ENCODE data around the gene SPSB1.
A peak's percentile ranks its signal among the peaks of the same experiment; 100 is the strongest.

The SPSB1 gene

GRCh38 chr1:9400425-9401079 lies 107.9 kb downstream of the SPSB1 start:
- in situ Hi-C loops (cut with HindIII; ENCODE audit: low pct_unique_long_range_greater_than_20kb, low sequenced_read_pairs), result no loop called here
- TF ChIP-seq JUND (IDR thresholded peaks at IDR 0.05; ENCODE audit: low read depth), result no peak
- no peak for DNase-seq (ENCODE audit: low read depth in 1 of 2, low spot score in 1 of 2)

GRCh38 chr1:9401080-9401453 lies 108.4 kb downstream of the SPSB1 start:
- in situ Hi-C loops (cut with HindIII; ENCODE audit: low pct_unique_long_range_greater_than_20kb, low sequenced_read_pairs), result no loop called here
- no peak for DNase-seq (ENCODE audit: low read depth in 1 of 2, low spot score in 1 of 2)
- no peak for TF ChIP-seq JUND (IDR thresholded peaks at IDR 0.05; ENCODE audit: low read depth)

- DNase-seq (ENCODE audit: low read depth in 1 of 2, low spot score in 1 of 2), result no peak
Measured at GRCh38 chr1:9402256-9402616, 109.5 kb downstream of the SPSB1 start.

GRCh38 chr1:9402717-9403225 lies 110.1 kb downstream of the SPSB1 start:
- no peak for TF ChIP-seq JUND (IDR thresholded peaks at IDR 0.05; ENCODE audit: low read depth)
- no peak for DNase-seq (ENCODE audit: low read depth in 1 of 2, low spot score in 1 of 2)
- in situ Hi-C loops (cut with HindIII; ENCODE audit: low pct_unique_long_range_greater_than_20kb, low sequenced_read_pairs), result no loop called here

More at GRCh38 chr1:9402256-9402616, 109.5 kb downstream of the SPSB1 start:
- in situ Hi-C loops (cut with HindIII; ENCODE audit: low pct_unique_long_range_greater_than_20kb, low sequenced_read_pairs), result no loop called here
- no peak for TF ChIP-seq JUND (IDR thresholded peaks at IDR 0.05; ENCODE audit: low read depth)

GRCh38 chr1:9404117-9404914 lies 111.6 kb downstream of the SPSB1 start:
- in situ Hi-C loops (cut with HindIII; ENCODE audit: low pct_unique_long_range_greater_than_20kb, low sequenced_read_pairs), result no loop called here
- DNase-seq (ENCODE audit: low read depth in 1 of 2, low spot score in 1 of 2), result no peak
- TF ChIP-seq JUND (IDR thresholded peaks at IDR 0.05; ENCODE audit: low read depth), result no peak

GRCh38 chr1:9406111-9406510 lies 113.4 kb downstream of the SPSB1 start:
- in situ Hi-C loops (cut with HindIII; ENCODE audit: low pct_unique_long_range_greater_than_20kb, low sequenced_read_pairs), result no loop called here
- no peak for DNase-seq (ENCODE audit: low read depth in 1 of 2, low spot score in 1 of 2)
- no peak for TF ChIP-seq JUND (IDR thresholded peaks at IDR 0.05; ENCODE audit: low read depth)

- no peak for TF ChIP-seq JUND (IDR thresholded peaks at IDR 0.05; ENCODE audit: low read depth)
- in situ Hi-C loops (cut with HindIII; ENCODE audit: low pct_unique_long_range_greater_than_20kb, low sequenced_read_pairs), result no loop called here
- peak in 1 of 2 experiments; percentile 31 for DNase-seq (ENCODE audit: low read depth in 1 of 2, low spot score in 1 of 2)
Measured at GRCh38 chr1:9410737-9411297, 118.1 kb downstream of the SPSB1 start.

GRCh38 chr1:9413071-9413876 lies 120.6 kb downstream of the SPSB1 start:
- no peak for TF ChIP-seq JUND (IDR thresholded peaks at IDR 0.05; ENCODE audit: low read depth)
- peak; percentile 13 to 33 for DNase-seq (ENCODE audit: low read depth in 1 of 2, low spot score in 1 of 2)
- in situ Hi-C loops (cut with HindIII; ENCODE audit: low pct_unique_long_range_greater_than_20kb, low sequenced_read_pairs), result no loop called here

- in situ Hi-C loops (cut with HindIII; ENCODE audit: low pct_unique_long_range_greater_than_20kb, low sequenced_read_pairs), result no loop called here
- DNase-seq (ENCODE audit: low read depth in 1 of 2, low spot score in 1 of 2), result no peak
- no peak for TF ChIP-seq JUND (IDR thresholded peaks at IDR 0.05; ENCODE audit: low read depth)
Measured at GRCh38 chr1:9413877-9414213, 121.2 kb downstream of the SPSB1 start.

GRCh38 chr1:9416506-9416905 lies 123.8 kb downstream of the SPSB1 start:
- TF ChIP-seq JUND (IDR thresholded peaks at IDR 0.05; ENCODE audit: low read depth), result no peak
- no peak for DNase-seq (ENCODE audit: low read depth in 1 of 2, low spot score in 1 of 2)
- in situ Hi-C loops (cut with HindIII; ENCODE audit: low pct_unique_long_range_greater_than_20kb, low sequenced_read_pairs), result no loop called here

GRCh38 chr1:9416918-9417500 lies 124.3 kb downstream of the SPSB1 start:
- no peak for TF ChIP-seq JUND (IDR thresholded peaks at IDR 0.05; ENCODE audit: low read depth)
- in situ Hi-C loops (cut with HindIII; ENCODE audit: low pct_unique_long_range_greater_than_20kb, low sequenced_read_pairs), result no loop called here
- no peak for DNase-seq (ENCODE audit: low read depth in 1 of 2, low spot score in 1 of 2)

GRCh38 chr1:9417695-9418094 lies 125.0 kb downstream of the SPSB1 start:
- no peak for DNase-seq (ENCODE audit: low read depth in 1 of 2, low spot score in 1 of 2)
- no peak for TF ChIP-seq JUND (IDR thresholded peaks at IDR 0.05; ENCODE audit: low read depth)
- in situ Hi-C loops (cut with HindIII; ENCODE audit: low pct_unique_long_range_greater_than_20kb, low sequenced_read_pairs), result no loop called here

Data from T47D (cell line).